Nephron progenitor cell (in vitro differentiated cells): ENCODE measurements around the gene RBX1.

Experiments used
- DNase-seq: peaks from one replicate; pipeline ENCODE4 v3.0.0; 2021
- H3K27ac Mint-ChIP-seq: 2 replicates; pipeline ENCODE4 v1.8.0; 2021; ENCODE audit warnings: mild to moderate bottlenecking, moderate library complexity, mixed read lengths
- H3K27me3 Mint-ChIP-seq: 2 replicates; pipeline ENCODE4 v1.8.0; 2021; ENCODE audit warnings: mild to moderate bottlenecking, low read depth, mixed read lengths; ENCODE audit not compliant: poor library complexity
- H3K36me3 Mint-ChIP-seq: 2 replicates; pipeline ENCODE4 v1.8.0; 2021; ENCODE audit warnings: low read depth, mixed read lengths
- H3K4me1 Mint-ChIP-seq: 2 replicates; pipeline ENCODE4 v1.8.0; 2021; ENCODE audit warnings: mixed read lengths
- H3K4me3 Mint-ChIP-seq: 2 replicates; pipeline ENCODE4 v1.8.0; 2021; ENCODE audit warnings: mild to moderate bottlenecking, moderate library complexity, mixed read lengths
- H3K9me3 Mint-ChIP-seq: 2 replicates; pipeline ENCODE4 v1.8.0; 2021; ENCODE audit warnings: mild to moderate bottlenecking, moderate library complexity, mixed read lengths
- TF ChIP-seq, protein P1 (sequence below): fragments of 200-600 bp; sonication (generic); IDR thresholded peaks from 2 replicates; pipeline ENCODE4 v1.5.0; 2021; ENCODE audit warnings: antibody characterized with exemption

Gene RBX1

DNA sequence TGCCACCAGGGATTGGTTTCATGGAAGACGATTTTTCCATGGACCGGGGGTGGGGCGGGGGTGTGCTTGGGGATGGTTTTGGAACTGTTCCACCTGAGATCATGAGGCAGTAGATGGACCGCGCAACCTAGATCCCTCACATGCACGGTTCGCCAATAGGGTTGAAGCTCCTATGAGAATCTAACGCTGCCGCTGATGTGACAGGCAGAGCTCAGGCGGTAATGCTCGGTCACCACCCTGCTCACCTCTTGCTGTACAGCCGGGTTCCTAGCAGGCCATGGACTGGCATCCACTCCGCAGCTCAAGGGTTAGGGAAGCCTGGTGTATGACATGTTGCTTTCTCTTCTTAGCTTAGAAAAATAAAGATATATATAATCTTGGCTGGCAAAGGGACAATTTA is 22.0 kb downstream of the RBX1 start:
- TF ChIP-seq, protein P1, sequence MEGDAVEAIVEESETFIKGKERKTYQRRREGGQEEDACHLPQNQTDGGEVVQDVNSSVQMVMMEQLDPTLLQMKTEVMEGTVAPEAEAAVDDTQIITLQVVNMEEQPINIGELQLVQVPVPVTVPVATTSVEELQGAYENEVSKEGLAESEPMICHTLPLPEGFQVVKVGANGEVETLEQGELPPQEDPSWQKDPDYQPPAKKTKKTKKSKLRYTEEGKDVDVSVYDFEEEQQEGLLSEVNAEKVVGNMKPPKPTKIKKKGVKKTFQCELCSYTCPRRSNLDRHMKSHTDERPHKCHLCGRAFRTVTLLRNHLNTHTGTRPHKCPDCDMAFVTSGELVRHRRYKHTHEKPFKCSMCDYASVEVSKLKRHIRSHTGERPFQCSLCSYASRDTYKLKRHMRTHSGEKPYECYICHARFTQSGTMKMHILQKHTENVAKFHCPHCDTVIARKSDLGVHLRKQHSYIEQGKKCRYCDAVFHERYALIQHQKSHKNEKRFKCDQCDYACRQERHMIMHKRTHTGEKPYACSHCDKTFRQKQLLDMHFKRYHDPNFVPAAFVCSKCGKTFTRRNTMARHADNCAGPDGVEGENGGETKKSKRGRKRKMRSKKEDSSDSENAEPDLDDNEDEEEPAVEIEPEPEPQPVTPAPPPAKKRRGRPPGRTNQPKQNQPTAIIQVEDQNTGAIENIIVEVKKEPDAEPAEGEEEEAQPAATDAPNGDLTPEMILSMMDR, result no peak
- DNase-seq, result no peak
- Mint-ChIP-seq H3K9me3 (no peaks in the 10 kb centered on the region), H3K36me3 (peaks cover 31% of the 10 kb centered on the region), H3K27me3 (peaks cover 7% of the 10 kb centered on the region), H3K4me1 (peaks cover 4% of the 10 kb centered on the region), H3K27ac (peak overlapping the region; percentile 54), H3K4me3 (no peak overlapping the region)

DNA sequence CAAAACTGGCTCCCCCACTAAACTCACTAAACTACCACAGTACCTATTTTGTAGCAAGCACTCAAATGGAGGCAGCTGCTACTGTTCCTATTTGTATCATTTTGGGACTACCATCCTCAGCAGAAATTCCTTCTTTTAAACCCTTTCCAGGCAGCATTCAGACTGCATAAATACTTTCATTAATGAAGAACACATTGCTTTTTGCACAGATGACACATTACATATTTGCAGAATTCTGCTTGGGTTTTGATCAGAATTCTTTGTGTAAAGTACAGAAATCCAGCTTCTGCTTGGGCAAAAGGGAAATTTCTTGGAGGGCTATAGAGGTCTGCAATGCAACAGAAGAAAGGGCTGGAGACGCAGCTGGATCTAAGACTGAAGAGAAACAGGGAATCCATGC is 24.2 kb downstream of the RBX1 start:
- TF ChIP-seq, protein P1, result no peak
- Mint-ChIP-seq H3K4me3 (no peak overlapping the region), H3K27ac (no peak overlapping the region), H3K9me3 (no peaks in the 10 kb centered on the region), H3K4me1 (peaks cover 4% of the 10 kb centered on the region), H3K27me3 (peaks cover 7% of the 10 kb centered on the region), H3K36me3 (peaks cover 29% of the 10 kb centered on the region)
- no peak for DNase-seq

DNA sequence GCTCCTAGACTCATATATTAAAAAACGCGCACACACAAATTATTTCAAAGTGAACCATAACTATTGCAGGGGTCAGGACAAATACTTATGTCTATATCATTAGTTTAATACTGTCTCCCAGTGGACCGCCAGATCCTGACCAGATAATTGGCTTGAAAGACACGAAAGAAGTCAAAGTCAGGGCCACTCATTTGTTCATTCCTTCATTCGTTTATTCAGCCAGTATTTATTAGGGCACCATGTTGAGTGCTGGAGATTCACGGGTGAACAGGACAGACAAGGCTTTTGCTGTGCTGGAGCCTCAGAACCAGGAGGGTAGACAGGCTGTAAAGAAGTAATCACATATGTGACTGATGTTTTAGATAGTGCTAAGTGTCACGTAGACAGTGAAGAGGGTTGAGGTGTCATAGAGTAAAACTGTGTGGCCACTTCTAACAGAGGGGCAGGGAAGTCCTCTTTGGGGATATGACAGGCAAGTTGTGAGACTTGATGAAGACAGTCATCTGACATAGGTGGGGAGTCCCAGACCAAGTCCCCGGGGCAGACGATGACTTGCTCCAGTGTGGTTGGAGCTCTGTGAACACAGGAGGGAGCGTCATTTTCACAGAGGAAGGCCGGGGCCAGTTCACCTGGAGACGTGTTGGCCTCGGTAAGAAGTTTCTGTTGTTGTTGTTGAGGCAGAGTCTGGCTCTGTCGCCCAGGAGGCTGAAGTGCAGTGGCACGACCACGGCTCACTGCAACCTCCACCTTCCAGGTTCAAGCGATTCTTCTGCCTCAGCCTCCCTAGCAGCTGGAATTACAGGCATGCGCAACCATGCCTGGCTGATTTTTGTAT is 25.9 kb downstream of the RBX1 start:
- TF ChIP-seq, protein P1, result no peak
- H3K4me3 Mint-ChIP-seq, result no peak overlapping the region
- no peaks in the 10 kb centered on the region for H3K9me3 Mint-ChIP-seq
- DNase-seq, result no peak
- no peak overlapping the region for H3K27ac Mint-ChIP-seq
- H3K4me1 Mint-ChIP-seq, result peaks cover 4% of the 10 kb centered on the region
- peaks cover 21% of the 10 kb centered on the region for H3K36me3 Mint-ChIP-seq
- H3K27me3 Mint-ChIP-seq, result peaks cover 7% of the 10 kb centered on the region

DNA sequence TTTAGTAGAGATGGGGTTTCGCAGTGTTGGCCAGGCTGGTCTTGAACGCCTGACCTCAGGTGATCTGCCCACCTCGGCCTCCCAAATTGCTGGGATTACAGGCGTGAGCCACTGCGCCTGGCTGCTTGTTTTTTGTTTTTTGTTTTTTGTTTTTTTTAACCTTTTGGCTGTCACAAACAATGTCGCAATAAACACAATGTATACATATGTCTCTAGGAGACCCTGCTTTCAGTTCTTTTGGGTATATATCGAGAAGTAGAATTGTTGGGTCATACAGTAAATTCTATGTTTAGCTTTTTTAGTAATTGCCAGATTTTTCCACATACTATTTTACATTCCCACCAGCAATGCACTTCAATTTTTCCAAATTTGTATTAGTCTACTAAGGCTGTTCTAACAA is 28.0 kb downstream of the RBX1 start:
- Mint-ChIP-seq H3K4me3 (no peak overlapping the region), H3K27ac (no peak overlapping the region), H3K36me3 (peaks cover 4% of the 10 kb centered on the region), H3K27me3 (peaks cover 7% of the 10 kb centered on the region), H3K4me1 (peaks cover 12% of the 10 kb centered on the region), H3K9me3 (no peaks in the 10 kb centered on the region)
- TF ChIP-seq, protein P1, result no peak
- no peak for DNase-seq

DNA sequence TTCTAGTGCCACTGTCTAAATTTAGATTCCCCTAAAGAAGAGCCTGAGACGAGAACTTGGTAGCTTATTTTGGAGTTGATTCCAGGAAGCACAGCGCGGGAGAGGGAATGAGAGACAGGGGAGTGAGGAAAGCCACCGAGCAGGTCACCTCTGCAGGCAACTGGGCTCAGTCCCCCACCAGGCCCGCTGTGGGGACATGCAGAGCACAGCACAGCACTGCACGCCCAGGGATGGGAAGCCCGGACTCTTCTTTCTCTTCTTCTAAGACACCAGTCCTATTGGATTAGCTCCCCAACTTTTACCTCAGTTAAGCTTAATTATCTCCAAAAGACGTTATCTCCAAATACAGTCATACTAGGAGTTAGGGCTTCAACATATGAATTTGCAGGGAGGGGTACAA is 28.7 kb downstream of the RBX1 start:
- Mint-ChIP-seq H3K4me1 (peaks cover 12% of the 10 kb centered on the region), H3K4me3 (no peak overlapping the region), H3K36me3 (peaks cover 4% of the 10 kb centered on the region), H3K27me3 (peaks cover 4% of the 10 kb centered on the region), H3K9me3 (no peaks in the 10 kb centered on the region), H3K27ac (peak overlapping the region; percentile 69)
- no peak for DNase-seq
- TF ChIP-seq, protein P1, result no peak
